Breast epithelium (tissue), 3 donors: Measurements from ENCODE around the gene MYO1D.

Experiments used
- CTCF ChIP-seq, 3 donors: fragments of 450-650 bp; IDR thresholded peaks; one replicate each; pipeline ENCODE4 v1.5.1; 2016 to 2017; ENCODE audit warnings: antibody characterized with exemption in 3 of 3, mild to moderate bottlenecking in 3 of 3, moderate library complexity in 3 of 3
- POLR2A ChIP-seq: fragments of 450-650 bp; IDR thresholded peaks from one replicate; pipeline ENCODE4 v1.6.1; 2016; ENCODE audit warnings: antibody characterized with exemption, mild to moderate bottlenecking, moderate library complexity

DNA sequence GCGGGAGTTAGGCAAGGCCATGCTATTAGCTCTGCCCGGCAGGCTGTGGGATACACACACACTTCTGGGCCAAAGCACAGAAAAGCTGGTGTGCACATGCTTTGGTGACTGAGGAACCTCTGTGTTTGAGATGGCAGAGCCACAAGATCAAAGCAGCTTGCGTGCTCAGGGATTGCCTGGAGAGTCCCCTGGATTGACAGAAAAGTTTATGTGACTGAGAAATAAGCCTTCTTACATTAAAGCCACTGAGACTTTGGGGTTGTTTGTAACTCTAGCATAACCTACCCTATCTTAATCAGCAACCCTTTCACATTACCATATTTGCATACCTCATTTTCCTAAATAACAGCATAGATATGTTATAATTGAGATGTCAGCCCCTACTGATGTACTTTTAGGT is 69.3 kb downstream of the MYO1D start:
- TF ChIP-seq CTCF (IDR thresholded peaks at IDR 0.05) = no peak
- TF ChIP-seq POLR2A = no peak
